GM18867 (cell line): ENCODE measurements around the gene VPS26C.
"Not testable (repeated sequence)": the region's sequence is repeated elsewhere in the genome, so short reads cannot be mapped to it uniquely, and the experiment has no call there.

Experiments
- ATAC-seq: cut with Tn5 transposase; IDR thresholded peaks from one replicate; pipeline ENCODE4 v1.9.1; 2021; ENCODE audit warnings: mild to moderate bottlenecking, moderate library complexity; ENCODE audit not compliant: unreplicated experiment

Gene VPS26C

DNA sequence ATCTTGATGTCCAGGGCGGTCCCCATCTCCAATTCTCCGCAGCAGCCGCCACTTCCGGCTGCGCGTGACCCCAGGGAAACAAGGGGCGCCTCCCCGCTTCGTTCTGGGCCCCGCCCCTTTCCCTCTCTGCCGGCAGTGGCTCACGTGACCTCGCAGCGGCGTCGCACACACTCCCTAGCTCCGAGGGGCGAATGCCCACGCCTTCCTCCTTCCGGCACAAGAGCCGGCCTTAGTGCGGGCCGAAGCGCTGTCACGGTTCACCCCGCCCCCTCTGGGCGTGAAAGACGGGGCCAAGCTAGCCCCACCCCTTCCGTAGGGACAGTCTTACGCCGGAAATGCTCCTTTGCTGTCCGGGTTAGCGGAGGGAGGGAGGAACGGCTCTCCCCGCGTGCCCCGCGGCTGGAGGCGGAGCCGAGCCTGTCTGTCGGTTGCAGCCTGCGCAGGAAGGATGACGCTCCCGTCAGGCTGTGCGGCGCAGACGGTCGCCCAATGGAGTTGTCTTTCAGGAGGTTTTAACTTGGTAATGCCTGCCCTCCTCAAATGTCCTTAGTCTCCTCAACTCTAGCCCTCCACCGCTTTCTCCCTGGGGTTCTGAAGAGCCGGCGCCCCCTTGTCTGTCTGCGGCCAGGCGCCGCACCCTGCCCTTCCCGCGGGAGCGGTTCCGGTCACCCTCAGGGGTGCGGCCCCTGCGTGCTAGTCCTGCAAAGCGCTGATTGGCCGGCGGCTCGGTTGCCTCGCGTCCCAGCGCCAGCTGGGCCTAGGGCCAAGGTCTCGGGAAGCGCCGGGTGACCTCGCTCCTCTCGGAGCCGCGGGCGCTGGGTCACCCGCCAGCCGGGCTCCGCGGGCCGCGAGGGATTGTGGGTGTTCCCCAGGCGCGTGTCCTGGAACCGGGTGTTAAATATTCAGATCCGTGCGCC is at the start of gene VPS26C:
Gene VPS26C (minus strand): TSS at position 66 of the 917 bp plus-strand sequence. CDS start 40 bp downstream, at position 26.
- ATAC-seq: peak; percentile 88

DNA sequence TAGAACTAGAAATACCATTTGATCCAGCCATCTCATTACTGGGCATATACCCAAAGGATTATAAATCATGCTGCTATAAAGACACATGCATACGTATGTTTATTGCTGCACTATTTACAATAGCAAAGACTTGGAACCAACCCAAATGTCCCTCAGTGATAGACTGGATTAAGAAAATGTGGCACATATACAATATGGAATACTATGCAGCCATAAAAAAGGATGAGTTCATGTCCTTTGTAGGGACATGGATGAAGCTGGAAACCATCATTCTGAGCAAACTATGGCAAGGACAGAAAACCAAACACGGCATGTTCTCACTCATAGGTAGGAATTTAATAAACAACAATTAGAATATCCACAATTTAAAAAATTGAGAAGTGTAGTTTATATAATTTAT is 48.9 kb upstream of the VPS26C start:
- not testable (repeated sequence) for ATAC-seq

DNA sequence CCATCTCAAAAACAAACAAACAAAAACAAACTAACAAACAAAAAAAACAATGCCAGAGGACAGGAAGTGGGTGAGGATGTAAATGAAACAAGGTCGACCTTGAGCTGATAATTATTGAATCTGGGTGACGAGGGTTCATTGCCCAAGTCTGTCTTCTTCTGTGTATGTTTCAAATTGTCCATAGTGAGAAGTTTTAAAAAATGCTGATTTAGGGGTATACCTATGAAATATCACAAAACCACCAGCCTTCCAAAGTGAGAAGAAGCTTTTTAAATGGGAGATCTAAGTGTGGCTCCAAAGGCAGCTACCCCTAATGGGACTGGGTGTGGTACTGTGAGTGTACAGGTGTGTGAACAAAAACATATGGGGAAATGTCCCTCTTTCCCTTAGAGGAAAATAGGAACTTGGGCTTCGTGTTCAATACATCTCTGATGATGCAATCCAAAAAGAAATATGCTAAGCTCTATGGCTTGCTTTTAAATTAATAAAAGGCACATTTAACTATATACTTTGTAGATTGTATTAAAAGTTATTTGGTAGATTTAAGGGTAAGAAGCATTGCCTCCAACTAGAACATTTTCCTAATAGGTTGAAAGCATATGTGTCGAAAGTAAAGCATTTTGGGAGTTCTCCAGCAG is 33.1 kb upstream of the VPS26C start:
- no peak for ATAC-seq

DNA sequence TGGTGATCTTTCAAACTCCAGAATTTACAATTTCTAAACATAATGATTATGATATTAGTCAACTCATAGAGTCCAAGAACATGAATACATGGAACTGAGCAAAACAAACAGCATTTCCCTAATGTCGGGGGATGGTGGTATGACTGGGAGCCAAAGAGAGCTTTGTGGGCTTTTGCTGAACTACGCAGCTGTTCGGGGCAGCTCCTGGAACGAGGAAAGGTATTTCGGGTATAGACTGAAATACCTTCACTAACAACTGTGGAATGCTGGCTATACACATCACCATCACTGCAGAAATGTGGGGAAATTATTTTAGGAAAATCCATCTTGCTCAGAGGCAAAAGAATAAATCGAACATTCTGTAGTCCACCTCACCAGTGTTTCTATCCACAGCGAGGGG is 30.2 kb upstream of the VPS26C start:
- no peak for ATAC-seq

DNA sequence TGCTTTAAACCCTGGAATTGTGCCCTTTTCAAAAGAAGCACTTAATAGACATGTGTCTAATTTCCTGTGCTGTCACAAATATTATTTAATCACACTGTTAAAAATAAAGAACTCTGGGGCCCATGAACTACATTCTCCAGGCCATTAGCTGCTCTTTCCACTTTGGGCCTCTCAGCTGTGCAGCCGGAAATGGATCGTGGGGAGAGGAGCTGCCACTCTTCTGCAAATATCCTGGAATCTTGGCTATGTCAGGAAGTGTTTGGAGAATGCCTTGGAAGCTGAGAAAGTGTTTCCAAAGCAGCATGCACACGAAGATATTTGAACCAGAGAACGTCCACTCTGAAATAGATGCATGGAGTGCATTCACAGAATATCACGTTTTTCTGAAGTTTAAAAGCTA is 27.5 kb upstream of the VPS26C start:
- ATAC-seq: no peak

DNA sequence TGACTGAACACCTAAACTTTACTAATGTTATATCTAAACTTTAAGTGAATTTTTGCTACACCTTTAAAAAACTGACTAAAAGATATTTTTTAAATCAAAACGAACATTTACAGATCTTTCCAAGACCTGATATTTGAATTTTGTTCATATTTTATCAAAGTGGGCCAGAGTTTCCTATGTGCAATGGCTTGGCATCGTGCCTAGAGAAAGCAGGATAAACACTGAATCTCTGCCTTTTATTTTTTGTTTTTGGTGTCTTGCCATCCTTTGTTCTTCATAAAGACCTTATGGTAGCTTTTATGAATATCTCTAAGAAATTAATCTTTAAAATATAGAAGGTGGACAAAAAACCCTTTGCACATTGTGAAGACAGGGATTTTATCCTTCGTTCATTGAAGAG is 25.8 kb upstream of the VPS26C start:
- no peak for ATAC-seq

DNA sequence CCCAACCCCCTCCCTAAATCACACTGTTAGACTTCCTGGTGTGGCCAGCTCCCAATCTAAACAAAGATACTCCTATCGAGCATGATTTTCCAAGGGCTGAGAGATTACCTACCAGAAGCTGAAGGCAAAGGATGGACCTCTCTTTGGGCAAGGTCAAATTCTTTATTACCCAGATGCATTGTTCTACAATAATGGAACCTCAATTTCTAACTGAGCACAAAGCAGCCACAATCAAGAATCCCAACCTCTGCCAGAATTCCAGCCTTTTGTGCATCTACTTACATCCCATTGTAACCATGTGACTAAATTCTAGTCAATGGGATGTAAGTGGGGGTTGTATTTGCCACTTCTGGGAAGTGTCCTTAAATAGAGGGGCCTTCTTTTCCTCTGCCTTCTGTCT is 24.9 kb upstream of the VPS26C start:
- no peak for ATAC-seq

DNA sequence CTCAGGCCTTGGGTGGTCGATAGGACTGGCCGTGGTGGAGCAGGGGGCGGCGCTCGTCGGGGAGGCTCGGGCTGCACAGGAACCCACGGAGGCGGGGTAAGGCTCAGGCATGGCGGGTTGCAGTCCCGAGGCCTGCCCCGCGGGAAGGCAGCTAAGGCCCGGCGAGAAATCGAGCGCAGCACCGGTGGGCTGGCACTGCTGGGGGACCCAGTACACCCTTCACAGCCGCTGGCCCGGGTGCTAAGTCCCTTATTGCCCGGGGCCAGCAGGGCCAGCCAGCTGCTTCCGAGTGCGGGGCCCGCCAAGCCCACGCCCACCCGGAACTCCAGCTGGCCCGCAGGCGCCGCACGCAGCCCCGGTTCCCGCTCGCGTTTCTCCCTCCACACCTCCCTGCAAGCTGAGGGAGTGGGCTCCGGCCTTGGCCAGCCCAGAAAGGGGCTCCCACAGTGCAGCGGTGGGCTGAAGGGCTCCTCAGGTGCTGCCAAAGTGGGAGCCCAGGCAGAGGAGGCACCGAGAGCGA is 16.1 kb upstream of the VPS26C start:
- ATAC-seq: not testable (repeated sequence)

DNA sequence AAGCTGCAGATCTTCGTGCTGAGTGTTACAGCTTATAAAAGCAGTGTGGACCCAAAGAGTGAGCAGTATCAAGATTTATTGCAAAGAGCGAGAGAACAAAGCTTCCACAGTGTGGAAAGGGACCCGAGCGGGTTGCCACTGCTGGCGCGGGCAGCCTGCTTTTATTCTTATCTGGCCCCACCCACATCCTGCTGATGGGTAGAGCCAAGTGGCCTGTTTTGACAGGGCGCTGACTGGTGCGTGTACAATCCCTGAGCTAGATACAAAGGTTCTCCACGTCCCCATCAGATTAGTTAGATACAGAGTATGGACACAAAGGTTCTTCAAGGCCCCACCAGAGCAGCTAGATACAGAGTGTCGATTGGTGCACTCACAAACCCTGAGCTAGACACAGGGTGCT is 15.5 kb upstream of the VPS26C start:
- not testable (repeated sequence) for ATAC-seq

DNA sequence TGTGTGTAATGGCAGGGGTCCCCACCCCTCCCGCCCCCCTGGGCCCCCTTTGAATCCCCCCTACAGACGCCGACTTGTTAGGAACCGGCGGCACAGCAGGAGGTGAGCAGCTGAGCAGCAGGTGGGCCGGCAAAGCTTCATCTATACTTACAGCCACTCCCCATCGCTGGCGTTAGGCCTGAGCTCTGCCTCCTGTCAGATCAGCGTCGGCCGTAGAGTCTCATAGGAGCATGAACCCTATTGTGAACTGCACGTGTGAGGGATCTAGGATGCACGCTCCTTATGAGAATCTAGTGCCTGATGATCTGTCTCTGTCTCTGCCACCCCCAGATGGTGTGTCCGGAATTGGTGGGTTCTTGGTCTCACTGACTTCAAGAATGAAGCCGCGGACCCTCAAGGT is 14.9 kb upstream of the VPS26C start:
- no peak for ATAC-seq

DNA sequence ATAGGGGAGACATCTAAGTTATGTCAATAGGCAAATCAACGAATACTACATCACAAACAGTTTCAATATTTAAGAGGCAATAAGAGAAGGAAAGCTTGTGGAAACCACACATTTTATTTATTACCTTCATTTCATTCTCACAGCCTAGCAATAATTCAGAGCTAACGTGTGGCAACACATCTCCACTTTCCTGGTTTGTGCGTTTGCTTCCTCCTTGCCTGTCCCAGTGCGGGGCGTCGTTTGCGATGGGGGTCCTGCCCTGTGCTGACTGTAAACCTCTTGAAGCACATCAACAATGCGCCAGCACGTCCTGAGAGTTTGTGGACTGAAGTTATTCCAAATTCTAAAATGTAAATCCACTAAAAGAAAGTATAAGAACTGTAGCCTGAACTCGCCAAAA is 14.4 kb upstream of the VPS26C start:
- no peak for ATAC-seq

DNA sequence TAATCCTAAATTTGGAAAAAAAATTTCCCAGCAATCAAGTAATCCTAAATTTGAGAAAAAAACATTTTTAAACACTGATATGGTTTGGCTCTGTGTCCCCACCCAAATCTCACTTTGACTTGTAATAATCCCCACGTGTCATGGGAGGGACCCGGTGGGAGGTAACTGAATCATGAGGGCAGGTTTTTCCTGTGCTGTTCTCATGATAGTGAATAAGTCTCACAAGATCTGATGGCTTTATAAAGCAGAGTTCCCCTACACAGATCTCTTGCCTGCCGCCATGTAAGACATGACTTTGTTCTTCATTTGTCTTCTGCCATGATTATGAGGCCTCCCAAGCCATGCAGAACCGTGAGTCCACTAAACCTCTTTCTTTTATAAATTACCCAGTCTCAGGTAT is 12.1 kb upstream of the VPS26C start:
- not testable (repeated sequence) for ATAC-seq

DNA sequence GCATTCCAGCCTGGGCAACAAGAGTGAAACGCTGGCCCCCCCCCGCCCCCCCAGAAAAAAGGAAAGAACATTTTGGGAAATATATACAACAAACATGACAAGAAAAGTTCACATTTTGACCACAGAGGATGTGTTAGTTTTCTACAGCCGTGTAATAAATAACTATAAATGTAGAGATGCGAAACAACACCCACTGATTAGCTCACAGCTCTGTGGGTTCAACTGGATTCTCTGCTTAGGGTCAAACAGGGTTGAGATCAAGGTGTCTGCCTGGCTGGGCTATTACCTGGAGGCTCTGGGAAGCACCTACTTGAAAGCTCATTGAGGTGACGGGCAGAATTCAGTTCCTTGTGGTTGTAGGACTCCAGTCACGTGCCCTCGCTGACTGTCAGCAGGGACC is 11.1 kb upstream of the VPS26C start:
- ATAC-seq: no peak

DNA sequence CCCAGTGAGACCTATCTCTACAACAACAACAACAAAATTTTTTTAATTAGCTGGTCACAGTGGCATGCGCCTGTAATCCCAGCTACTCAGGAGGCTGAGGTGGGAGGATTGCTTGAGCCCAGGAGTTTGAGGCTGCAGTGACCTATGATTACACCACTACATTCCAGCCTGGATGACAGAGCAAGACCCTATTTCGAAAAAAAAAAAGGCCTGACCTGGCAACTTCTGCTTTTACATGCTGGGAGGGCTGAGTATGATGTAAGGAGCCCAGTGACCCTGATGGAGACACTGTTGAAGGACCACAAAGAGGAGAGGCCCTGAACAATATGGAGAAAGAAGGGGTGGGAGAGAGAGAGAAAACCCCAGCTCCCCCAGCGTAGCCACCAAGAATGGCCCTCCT is 9.2 kb upstream of the VPS26C start:
- no peak for ATAC-seq

DNA sequence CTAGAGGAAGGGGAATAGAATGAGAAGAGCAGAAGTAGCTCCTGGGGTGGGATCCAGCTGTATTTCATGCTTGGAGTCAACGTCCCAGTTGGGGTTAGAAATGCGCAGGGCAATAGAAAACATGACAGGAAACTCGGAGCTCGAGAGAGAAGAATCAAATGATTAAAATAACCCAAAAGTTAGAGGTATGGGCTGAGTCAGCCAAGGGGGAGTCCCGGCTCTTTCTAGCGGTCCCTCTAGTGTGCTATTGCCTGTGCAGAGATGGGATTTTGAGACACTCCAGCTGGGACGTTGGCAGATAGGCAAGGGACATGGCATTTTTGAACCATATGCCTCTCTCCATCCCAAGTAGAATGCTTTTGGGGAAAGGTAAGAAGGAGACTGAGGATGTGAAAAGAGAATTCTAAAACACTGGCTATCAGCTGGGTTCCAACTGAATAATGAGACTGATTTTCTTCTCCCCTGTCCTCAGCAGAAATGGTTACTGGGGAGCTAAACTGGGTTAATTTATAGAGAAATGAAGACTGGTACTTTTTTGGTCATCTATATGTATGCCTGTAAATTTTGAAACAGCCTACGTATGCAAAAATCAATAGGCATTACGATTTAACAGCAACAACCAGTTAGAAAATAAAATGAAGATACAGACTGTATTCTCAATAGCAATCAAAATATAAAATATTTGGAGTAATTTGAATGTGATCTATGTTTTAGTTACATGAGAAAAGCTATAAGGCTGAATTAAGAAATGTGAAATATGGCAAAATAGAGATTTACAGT is 7.0 kb upstream of the VPS26C start:
- ATAC-seq: no peak

DNA sequence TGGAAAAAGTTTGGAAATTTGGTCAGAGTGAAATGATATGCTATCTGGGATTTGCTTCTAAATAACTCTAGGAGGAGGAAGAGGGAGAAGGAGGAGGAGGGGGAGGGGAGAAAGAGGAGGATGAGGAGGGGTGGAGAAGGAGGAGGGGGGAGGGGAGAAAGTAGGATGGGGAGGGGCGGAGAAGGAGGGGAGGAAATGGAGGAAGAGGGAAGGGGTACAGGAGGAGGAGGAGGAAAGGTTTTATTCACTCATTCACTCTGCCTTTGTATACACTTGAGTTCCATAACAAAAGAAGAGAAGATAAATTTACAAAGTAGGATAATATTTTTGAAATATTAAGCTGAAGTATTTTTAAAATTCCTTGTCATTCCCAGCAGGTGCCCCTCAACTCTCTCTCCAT is 6.3 kb upstream of the VPS26C start:
- ATAC-seq: no peak

DNA sequence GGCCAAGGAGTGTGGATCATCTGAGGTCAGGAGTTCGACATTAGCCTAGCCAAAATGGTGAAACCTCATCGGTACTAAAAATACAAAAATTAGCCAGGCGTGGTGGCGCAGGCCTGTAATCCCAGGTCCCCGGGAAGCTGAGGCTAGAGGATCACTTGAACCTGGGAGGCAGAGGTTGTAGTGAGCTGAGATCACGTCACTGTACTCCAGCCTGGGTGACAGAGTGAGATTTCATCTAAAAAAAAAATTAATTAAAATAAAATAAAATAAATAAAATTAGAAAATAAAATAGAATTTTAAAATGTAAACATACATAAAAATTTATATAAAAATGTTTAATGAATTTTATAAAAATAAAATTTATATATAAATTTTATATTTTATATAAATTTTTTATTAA is 5.8 kb upstream of the VPS26C start:
- no peak for ATAC-seq

DNA sequence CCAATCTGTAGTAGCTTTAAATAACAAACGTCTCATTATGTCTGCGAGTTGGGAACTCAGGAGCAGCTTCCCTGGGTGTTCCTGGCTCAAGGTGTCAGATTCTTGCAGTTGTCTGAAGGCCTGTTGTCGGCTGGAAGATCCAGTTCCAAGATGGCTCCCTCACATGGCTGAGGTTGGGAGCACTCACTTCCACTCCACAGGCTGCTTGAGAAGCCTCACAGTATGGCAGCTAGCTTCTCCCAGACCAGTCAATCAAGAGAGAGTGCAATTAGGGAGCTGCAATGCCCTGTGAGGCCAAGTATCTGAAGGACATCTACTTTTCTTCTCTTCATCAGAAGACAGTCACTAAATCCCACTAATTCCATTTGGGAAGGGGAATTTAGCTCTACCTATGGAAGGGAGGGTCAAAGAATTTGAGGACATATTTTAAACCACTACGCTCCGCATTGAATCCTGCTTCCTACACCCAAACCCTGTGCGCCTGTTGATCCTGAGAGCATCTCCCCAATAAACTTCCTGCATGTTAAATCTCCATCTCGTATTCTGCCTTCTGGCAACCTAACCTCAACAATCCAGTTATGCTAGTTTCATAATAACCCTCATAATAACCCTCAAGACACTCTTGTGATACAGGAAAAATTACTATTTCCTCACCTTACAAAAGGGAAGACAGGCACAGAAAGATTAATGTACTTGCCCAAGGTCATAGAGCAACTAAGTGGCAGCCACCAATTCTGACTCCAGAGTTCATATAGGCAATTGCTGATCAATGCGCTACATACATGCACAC is 3.6 kb upstream of the VPS26C start:
- no peak for ATAC-seq

DNA sequence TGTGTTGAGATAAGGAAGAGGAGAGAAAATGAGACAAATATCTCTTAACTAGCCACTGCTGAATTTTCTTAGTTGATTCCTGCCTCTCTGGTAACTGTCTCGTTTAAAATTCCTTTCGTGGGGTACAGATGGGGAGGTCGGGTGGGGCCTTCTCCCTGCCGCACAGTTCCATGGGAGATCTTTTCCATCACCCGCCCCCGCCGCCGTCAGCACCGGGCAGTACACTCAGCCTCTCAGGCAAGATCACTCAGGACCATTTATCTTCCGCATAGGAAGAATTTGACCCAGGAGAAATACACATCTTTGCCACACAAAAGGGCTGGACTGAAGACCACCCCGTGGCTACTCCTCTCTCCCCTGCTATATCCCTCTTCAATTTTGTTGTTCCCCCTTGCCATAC is 2.3 kb upstream of the VPS26C start:
- no peak for ATAC-seq

DNA sequence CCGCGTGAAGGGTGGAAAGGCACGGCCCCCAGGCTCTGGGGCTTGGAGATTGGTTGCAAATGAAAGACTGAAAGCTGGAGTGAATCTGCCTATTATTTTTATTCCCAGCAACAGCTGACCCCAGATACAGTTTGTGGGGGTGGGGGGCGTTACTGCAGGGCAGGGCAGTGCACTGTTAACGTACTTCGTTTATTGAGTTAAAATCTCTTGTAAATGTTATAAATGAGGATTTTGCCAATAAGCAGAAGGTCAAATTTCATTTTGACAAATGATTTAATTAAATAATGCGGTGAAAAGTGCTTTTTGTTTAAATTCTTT is 1.0 kb upstream of the VPS26C start:
- no peak for ATAC-seq
